KMS-11 (cell line): ENCODE data around the gene KDM7A.
A peak's percentile ranks its signal among the peaks of the same experiment; 100 is the strongest.

Experiments
- H2AFZ ChIP-seq: fragments of 200-600 bp; sonication (generic); 2 replicates; pipeline ENCODE4 v1.6.1; 2016; ENCODE audit warnings: antibody characterized with exemption, mixed run types, low read depth
- H3K27ac ChIP-seq: fragments of 200-600 bp; sonication (generic); 2 replicates; pipeline ENCODE4 v1.6.1; 2016; ENCODE audit warnings: mild to moderate bottlenecking, mixed run types
- H3K27me3 ChIP-seq: fragments of 200-600 bp; sonication (generic); 2 replicates; pipeline ENCODE4 v1.6.1; 2017; ENCODE audit warnings: mild to moderate bottlenecking, low read depth, mixed run types, moderate library complexity; ENCODE audit not compliant: insufficient read depth
- H3K36me3 ChIP-seq: fragments of 200-600 bp; sonication (generic); 2 replicates; pipeline ENCODE4 v1.6.1; 2017; ENCODE audit warnings: mild to moderate bottlenecking, mixed run types; ENCODE audit not compliant: insufficient read depth
- H3K4me1 ChIP-seq: fragments of 200-600 bp; sonication (generic); 2 replicates; pipeline ENCODE4 v1.6.1; 2016; ENCODE audit warnings: mild to moderate bottlenecking, low read depth, mixed run types; ENCODE audit not compliant: poor library complexity, severe bottlenecking
- H3K4me2 ChIP-seq: fragments of 200-600 bp; sonication (generic); 2 replicates; pipeline ENCODE4 v1.7.0; 2016; ENCODE audit warnings: mild to moderate bottlenecking, mixed run types
- H3K4me3 ChIP-seq: fragments of 200-600 bp; sonication (generic); IDR thresholded peaks from 2 replicates; pipeline ENCODE4 v1.6.1; 2017; ENCODE audit warnings: low read depth, low read length, mixed read lengths; ENCODE audit not compliant: insufficient read depth
- H3K79me2 ChIP-seq: fragments of 200-600 bp; sonication (generic); 2 replicates; pipeline ENCODE4 v1.6.1; 2016; ENCODE audit warnings: low read depth, mixed run types; ENCODE audit not compliant: insufficient read depth
- H3K9ac ChIP-seq: fragments of 200-600 bp; sonication (generic); 2 replicates; pipeline ENCODE4 v1.6.1; 2016; ENCODE audit warnings: mild to moderate bottlenecking, mixed run types
- H4K20me1 ChIP-seq: fragments of 200-600 bp; sonication (generic); 2 replicates; pipeline ENCODE4 v1.6.1; 2016; ENCODE audit warnings: mild to moderate bottlenecking, mixed run types; ENCODE audit not compliant: insufficient read depth
- TF ChIP-seq, protein P1 (sequence below): fragments of 200-600 bp; sonication (generic); conservative IDR thresholded peaks from 2 replicates; pipeline ENCODE4 v1.6.1; 2017; ENCODE audit warnings: low read depth, mild to moderate bottlenecking, antibody characterized with exemption, low read length, moderate library complexity, mixed read lengths

The KDM7A gene

DNA sequence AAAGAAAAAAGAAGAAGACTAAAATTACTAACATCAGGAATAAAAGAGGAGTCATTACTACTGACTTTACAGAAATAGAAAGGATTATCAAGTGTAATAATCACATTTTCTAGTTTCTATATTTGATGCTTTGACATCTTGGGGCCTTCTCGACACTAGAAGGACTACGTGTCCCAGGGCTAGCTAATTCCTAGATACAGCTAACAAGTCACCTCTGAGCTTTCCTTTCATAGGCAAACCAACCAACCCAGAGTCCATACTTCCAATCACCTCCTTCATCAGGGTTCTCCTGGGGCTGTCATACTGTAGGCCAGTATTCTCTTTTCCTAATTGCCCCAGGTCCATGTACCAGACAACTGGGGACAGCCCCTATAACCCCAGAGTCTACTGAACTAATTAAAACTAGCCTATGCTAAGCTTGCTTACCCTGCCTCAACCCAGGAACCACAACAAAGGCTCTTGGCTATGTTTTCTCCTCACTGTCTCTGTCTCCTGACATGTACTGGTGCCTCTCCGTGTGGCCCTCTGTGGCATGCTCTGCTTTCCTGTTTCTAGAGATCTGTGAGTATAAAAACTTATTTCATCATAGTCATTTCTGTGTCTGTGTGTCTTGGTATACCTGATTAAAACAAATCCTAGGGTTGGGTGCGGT lies 107.4 kb downstream of the KDM7A start:
- H3K27ac ChIP-seq = no peak overlapping the region
- TF ChIP-seq, protein P1, sequence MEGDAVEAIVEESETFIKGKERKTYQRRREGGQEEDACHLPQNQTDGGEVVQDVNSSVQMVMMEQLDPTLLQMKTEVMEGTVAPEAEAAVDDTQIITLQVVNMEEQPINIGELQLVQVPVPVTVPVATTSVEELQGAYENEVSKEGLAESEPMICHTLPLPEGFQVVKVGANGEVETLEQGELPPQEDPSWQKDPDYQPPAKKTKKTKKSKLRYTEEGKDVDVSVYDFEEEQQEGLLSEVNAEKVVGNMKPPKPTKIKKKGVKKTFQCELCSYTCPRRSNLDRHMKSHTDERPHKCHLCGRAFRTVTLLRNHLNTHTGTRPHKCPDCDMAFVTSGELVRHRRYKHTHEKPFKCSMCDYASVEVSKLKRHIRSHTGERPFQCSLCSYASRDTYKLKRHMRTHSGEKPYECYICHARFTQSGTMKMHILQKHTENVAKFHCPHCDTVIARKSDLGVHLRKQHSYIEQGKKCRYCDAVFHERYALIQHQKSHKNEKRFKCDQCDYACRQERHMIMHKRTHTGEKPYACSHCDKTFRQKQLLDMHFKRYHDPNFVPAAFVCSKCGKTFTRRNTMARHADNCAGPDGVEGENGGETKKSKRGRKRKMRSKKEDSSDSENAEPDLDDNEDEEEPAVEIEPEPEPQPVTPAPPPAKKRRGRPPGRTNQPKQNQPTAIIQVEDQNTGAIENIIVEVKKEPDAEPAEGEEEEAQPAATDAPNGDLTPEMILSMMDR = no peak
- H3K79me2 ChIP-seq = no peaks in the 10 kb centered on the region
- no peak overlapping the region for H3K4me2 ChIP-seq
- no peak overlapping the region for H3K4me3 ChIP-seq
- no peaks in the 10 kb centered on the region for H3K4me1 ChIP-seq
- no peaks in the 10 kb centered on the region for H3K36me3 ChIP-seq
- H3K9ac ChIP-seq = no peak overlapping the region
- no peaks in the 10 kb centered on the region for H3K27me3 ChIP-seq
- no peak overlapping the region for H2AFZ ChIP-seq
- no peaks in the 10 kb centered on the region for H4K20me1 ChIP-seq

DNA sequence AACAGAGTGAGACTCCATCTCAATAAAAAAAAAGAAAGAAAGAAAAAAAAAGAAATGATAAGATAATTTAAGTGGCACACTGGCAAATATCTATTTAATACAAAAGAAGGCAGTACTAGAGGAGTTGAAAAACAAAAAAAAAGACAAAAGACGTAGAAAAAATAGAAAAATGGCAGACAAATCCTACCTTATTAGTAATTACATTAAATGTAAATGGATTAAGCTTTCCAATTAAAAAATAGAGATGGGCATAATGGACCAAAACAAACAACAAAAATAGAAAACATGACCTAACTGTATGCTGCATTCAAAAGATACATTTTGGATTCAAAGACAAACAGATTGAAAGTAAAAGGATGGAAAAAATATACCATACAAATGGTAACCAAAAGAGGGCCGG lies 108.8 kb downstream of the KDM7A start:
- Histone ChIP-seq H3K36me3 (no peaks in the 10 kb centered on the region), H3K4me1 (peaks cover 6% of the 10 kb centered on the region), H3K4me2 (no peak overlapping the region), H3K79me2 (no peaks in the 10 kb centered on the region), H3K27me3 (no peaks in the 10 kb centered on the region), H3K4me3 (no peak overlapping the region), H3K9ac (no peak overlapping the region), H4K20me1 (no peaks in the 10 kb centered on the region), H3K27ac (no peak overlapping the region), H2AFZ (no peak overlapping the region)
- TF ChIP-seq, protein P1 = no peak

DNA sequence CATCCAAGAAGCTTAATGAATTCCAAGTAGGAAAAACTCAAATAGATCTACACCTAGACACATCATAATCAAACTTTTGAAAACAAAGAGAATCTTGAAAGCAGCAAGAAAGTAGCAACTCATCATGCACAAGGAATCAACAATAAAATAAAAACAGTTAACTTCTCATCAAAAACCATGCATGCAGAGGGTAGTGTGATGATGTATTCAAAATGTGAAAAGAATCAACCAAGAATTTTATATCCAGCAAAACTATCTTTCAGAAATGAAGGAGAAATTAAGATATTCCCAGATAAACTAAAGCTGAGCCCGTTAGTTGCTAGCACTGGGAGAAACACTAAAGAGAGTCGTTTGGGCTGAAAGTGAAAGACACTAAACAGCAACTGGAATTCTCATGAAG lies 109.7 kb downstream of the KDM7A start:
- no peak overlapping the region for H3K4me2 ChIP-seq
- H3K4me1 ChIP-seq = peaks cover 8% of the 10 kb centered on the region
- no peak overlapping the region for H2AFZ ChIP-seq
- H3K79me2 ChIP-seq = no peaks in the 10 kb centered on the region
- TF ChIP-seq, protein P1 = no peak
- H3K27ac ChIP-seq = no peak overlapping the region
- H4K20me1 ChIP-seq = no peaks in the 10 kb centered on the region
- no peak overlapping the region for H3K9ac ChIP-seq
- no peaks in the 10 kb centered on the region for H3K27me3 ChIP-seq
- no peaks in the 10 kb centered on the region for H3K36me3 ChIP-seq
- H3K4me3 ChIP-seq = no peak overlapping the region

DNA sequence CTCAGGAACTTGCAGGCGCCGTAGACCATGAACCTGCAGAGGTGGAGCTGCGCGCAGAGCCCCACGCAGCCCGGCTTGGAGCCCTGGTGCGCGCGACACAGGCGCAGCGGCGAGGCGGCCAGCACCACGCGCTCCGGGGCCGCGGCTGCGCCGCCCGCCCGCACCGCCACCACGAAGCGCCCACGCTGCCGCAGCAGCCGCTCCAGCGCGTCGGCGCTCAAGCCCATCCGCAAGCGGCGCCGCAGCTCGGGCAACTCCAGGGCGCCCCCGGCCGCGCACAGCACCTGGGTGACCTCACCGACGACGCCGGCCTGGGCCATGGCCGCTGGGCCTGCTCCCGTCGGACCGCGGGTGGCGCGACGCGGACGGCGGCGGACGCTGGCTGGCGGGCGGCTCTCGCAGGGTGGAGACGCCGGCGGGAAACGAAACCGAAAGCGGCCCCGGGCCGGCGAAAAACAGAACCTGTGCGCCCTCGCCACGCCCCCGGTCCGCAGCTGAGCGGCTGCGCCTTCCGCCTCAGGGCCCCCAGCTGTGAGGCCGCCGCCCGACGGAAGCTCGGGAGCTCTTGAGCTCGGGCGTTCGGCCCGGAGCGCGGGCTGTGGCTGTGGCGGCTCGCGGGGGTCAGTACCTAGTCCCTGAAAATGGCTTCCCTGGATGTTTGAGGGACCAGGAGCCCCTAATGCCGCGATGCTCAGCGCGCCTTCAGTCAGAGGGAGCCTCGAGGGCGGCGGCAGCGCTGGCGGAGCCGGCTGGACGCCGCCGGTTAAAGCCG lies 114.1 kb downstream of the KDM7A start, which contains the start of gene PARP12:
Gene PARP12 (minus strand): TSS at position 424 of the 772 bp plus-strand sequence. CDS start 104 bp downstream, at position 320.
- TF ChIP-seq, protein P1 = no peak
- Histone ChIP-seq H3K4me1 (peaks cover 24% of the 10 kb centered on the region), H2AFZ (peak within 1 kb of the TSS; percentile 94), H3K4me3 (peak within 1 kb of the TSS; percentile 56), H3K36me3 (no peaks in the 10 kb centered on the region), H3K27ac (peak within 1 kb of the TSS; percentile 29; the same call in 1 of the 2 replicates), H3K4me2 (peak within 1 kb of the TSS; percentile 90), H3K79me2 (peaks cover 12% of the 10 kb centered on the region; the same call in 1 of the 2 replicates), H3K9ac (peak within 1 kb of the TSS; percentile 75), H3K27me3 (no peaks in the 10 kb centered on the region), H4K20me1 (no peaks in the 10 kb centered on the region)
